A549 (cell line): ENCODE results near the gene RPL9. TPM values are rescaled to one million over a fixed set of nuclear protein-coding genes. Genes with fewer than 3 reads are reported as not detected.

Experiments
- ATAC-seq, 2 experiments: fragments of 200-7000 bp in 1 of 2; fragments of >200 bp in 1 of 2; cut with Nextera tagmentation in 1 of 2; cut with Tn5 transposase in 1 of 2; 3 replicates each; pipeline versions ENCODE4 v1.8.0 to v1.9.1; 2018 to 2020; ENCODE audit warnings: mild to moderate bottlenecking in 1 of 2, moderate library complexity in 1 of 2
- CTCF ChIA-PET: fragments of 300-600 bp; sonication (Branson Sonifier 250); formaldehyde crosslinking; extraction: SDS; loops from one replicate; lab custom pipeline; 2021; ENCODE audit warnings: antibody characterized with exemption, inconsistent platforms; lab: Yijun Ruan, JAX
- POLR2A ChIA-PET: fragments of 350-600 bp; formaldehyde crosslinking; extraction: SDS; loops from one replicate; lab custom pipeline; 2021; ENCODE audit warnings: antibody characterized with exemption, inconsistent platforms; lab: Yijun Ruan, JAX
- DNase-seq, 2 experiments: peaks; one replicate each; pipeline versions ENCODE4 v3.0.0 to v3.0.0-alpha.2; 2011 to 2016; ENCODE audit warnings: low read depth in 1 of 2, low spot score in 1 of 2
- FAIRE-seq: peaks from 2 replicates; lab custom pipeline; 2011; peaks lifted over from hg19 to GRCh38; lab: Jason Lieb, UNC
- H3K27ac ChIP-seq, 2 experiments: fragments of >200 bp; sonication (Bioruptor Twin); formaldehyde crosslinking; 3 replicates each; pipeline ENCODE4 v1.5.1; 2016 to 2017
- H3K4me1 ChIP-seq: fragments of >200 bp; sonication (Bioruptor Twin); formaldehyde crosslinking; 3 replicates; pipeline ENCODE4 v1.6.1; 2016
- H3K4me2 ChIP-seq: fragments of >200 bp; sonication (Bioruptor Twin); formaldehyde crosslinking; 3 replicates; pipeline ENCODE4 v1.6.1; 2016
- H3K4me3 ChIP-seq: fragments of >200 bp; sonication (Bioruptor Twin); formaldehyde crosslinking; 3 replicates; pipeline ENCODE4 v1.5.1; 2016
- H3K9me3 ChIP-seq: fragments of >200 bp; sonication (Bioruptor Twin); formaldehyde crosslinking; 3 replicates; pipeline ENCODE4 v1.6.1; 2016
- CEBPB ChIP-seq, 2 experiments: fragments of >200 bp in 1 of 2; sonication (Bioruptor Twin) in 1 of 2; formaldehyde crosslinking in 1 of 2; IDR thresholded peaks; 2 replicates each; pipeline ENCODE4 v1.6.1; 2012 to 2016
- EP300 ChIP-seq, 2 experiments: fragments of >200 bp; sonication (Bioruptor Twin); formaldehyde crosslinking; IDR thresholded peaks; 2 replicates in 1 of 2; 3 replicates in 1 of 2; pipeline ENCODE4 v1.6.1; 2016 to 2017
- FOSL2 ChIP-seq, 2 experiments: fragments of 450-650 bp in 1 of 2; fragments of >200 bp in 1 of 2; sonication (Bioruptor Twin) in 1 of 2; formaldehyde crosslinking; IDR thresholded peaks; 2 replicates each; pipeline versions ENCODE4 v1.5.0 to v1.6.1; 2016 to 2020; ENCODE audit warnings: mild to moderate bottlenecking in 1 of 2, moderate library complexity in 1 of 2
- ZNF302 ChIP-seq: fragments of 250-450 bp; sonication (Bioruptor Pico); IDR thresholded peaks from 2 replicates; pipeline ENCODE4 v1.9.0; 2021; ENCODE audit warnings: inconsistent platforms, mild to moderate bottlenecking, moderate library complexity
- WGBS: methylation state at CpG from one replicate; pipeline ENCODE4 v1.1.6; 2017; ENCODE audit errors: missing lambda C conversion rate; 5-methylcytosine and 5-hydroxymethylcytosine counted together
- polyA plus RNA-seq, 4 experiments: library from polyadenylated mRNA; depleted of rRNA in 3 of 4; stranded (reverse); fragments of >200 nt; fragmentation: RNase III in 1 of 4; extraction: RNeasy Plus Mini Kit Qiagen cat#74134 plus additional on column Dnase treatment in 1 of 4; gene quantifications; 2 replicates in 3 of 4; 3 replicates in 1 of 4; pipeline ENCODE4 v1.2.3, GENCODE V29; 2011 to 2017
- small RNA-seq, 6 experiments: library from RNA; depleted of rRNA; stranded (forward); fragments of <200 nt; gene quantifications; one replicate each; pipeline ENCODE3, GENCODE V24; 2012

The RPL9 gene
- polyA plus RNA-seq, 2 of the 4 experiments (the other 2 are of a cell fraction): 786 to 1,263 TPM

- no peak for FAIRE-seq
- Histone ChIP-seq H3K9me3 (no peaks in the 10 kb centered on the region), H3K4me1 (peaks cover 15% of the 10 kb centered on the region; the same call in 2 of the 3 replicates), H3K4me2 (peak within 1 kb of the TSS; percentile 91), H3K4me3 (peak within 1 kb of the TSS; percentile 36), H3K27ac (peak within 1 kb of the TSS in 1 of 2 experiments; percentile 26; a peak in 1 of 6 replicates)
- peak; percentile 76 to 78 for ATAC-seq
- CTCF ChIA-PET: interaction anchor here (1.1 kb wide), 1 partner anchor 21 kb away, joined by 4 read pairs; no protein-coding TSS in a partner anchor
- 25% methylated on average over 12 of the region's 12 CpGs for WGBS
- peak; percentile 22 to 59 for DNase-seq
- POLR2A ChIA-PET: no interaction called here
- TF ChIP-seq EP300 (IDR thresholded peaks at IDR 0.05) (no peak), ZNF302 (CRISPR knock-in tag) (no peak), FOSL2 (IDR thresholded peaks at IDR 0.05) (no peak), FOSL2 (CRISPR knock-in tag; IDR thresholded peaks at IDR 0.05) (no peak), CEBPB (IDR thresholded peaks at IDR 0.05) (no peak)
Measured at GRCh38 chr4:39406763-39407583, 51.7 kb downstream of the RPL9 start, which contains the start of gene KLB. TSS of gene KLB (plus strand) at chr4:39406930. CDS start at chr4:39406950, 20 bp downstream.

Small RNAs within 50 kb of the gene (small RNA-seq; reads per million reads assigned to genes)
- gene MIR5591 (0 reads per million in 6 experiments), gene RF00019 (0 reads per million in 6 experiments)

Other genes starting within 250 kb of the RPL9 start
- 33.2 and 46.5 TPM in 2 replicates for gene RFC1, start 92.6 kb downstream of the RPL9 start, polyA plus RNA-seq (2011; rRNA removed)
- gene RFC1, start 92.6 kb downstream of the RPL9 start, polyA plus RNA-seq (2017; fragmentation: RNase III; extraction: RNeasy Plus Mini Kit Qiagen cat#74134 plus additional on column Dnase treatment): 24.5 to 28.1 TPM (median 25.5 TPM) in 3 replicates
- gene KLB, start 52.0 kb downstream of the RPL9 start, polyA plus RNA-seq (2011; rRNA removed): 0.87 and 0.97 TPM in 2 replicates
- gene KLB, start 52.0 kb downstream of the RPL9 start, polyA plus RNA-seq (2017; fragmentation: RNase III; extraction: RNeasy Plus Mini Kit Qiagen cat#74134 plus additional on column Dnase treatment): 0.49 to 0.57 TPM (median 0.51 TPM) in 3 replicates
- 16.0 and 22.3 TPM in 2 replicates for gene LIAS, start 134 bp upstream of the RPL9 start, polyA plus RNA-seq (2011; rRNA removed)
- gene LIAS, start 134 bp upstream of the RPL9 start, polyA plus RNA-seq (2017; fragmentation: RNase III; extraction: RNeasy Plus Mini Kit Qiagen cat#74134 plus additional on column Dnase treatment): 11.3 to 14.5 TPM (median 12.9 TPM) in 3 replicates
- gene UGDH, start 68.5 kb upstream of the RPL9 start, polyA plus RNA-seq (2011; rRNA removed): 417 and 610 TPM in 2 replicates
- gene UGDH, start 68.5 kb upstream of the RPL9 start, polyA plus RNA-seq (2017; fragmentation: RNase III; extraction: RNeasy Plus Mini Kit Qiagen cat#74134 plus additional on column Dnase treatment): 597 to 691 TPM (median 679 TPM) in 3 replicates
- gene SMIM14, start 179.9 kb upstream of the RPL9 start, polyA plus RNA-seq (2011; rRNA removed): 81.3 and 109 TPM in 2 replicates
- gene SMIM14, start 179.9 kb upstream of the RPL9 start, polyA plus RNA-seq (2017; fragmentation: RNase III; extraction: RNeasy Plus Mini Kit Qiagen cat#74134 plus additional on column Dnase treatment): 14.9 to 21.4 TPM (median 20.5 TPM) in 3 replicates
- gene UBE2K, start 239.2 kb upstream of the RPL9 start, polyA plus RNA-seq (2011; rRNA removed): 116 and 130 TPM in 2 replicates
- gene UBE2K, start 239.2 kb upstream of the RPL9 start, polyA plus RNA-seq (2017; fragmentation: RNase III; extraction: RNeasy Plus Mini Kit Qiagen cat#74134 plus additional on column Dnase treatment): 89.3 to 117 TPM (median 103 TPM) in 3 replicates